ENCODE measurements around the gene CFAP100. TPM values are rescaled to one million over a fixed set of nuclear protein-coding genes. Genes with fewer than 3 reads are reported as not detected.

Gene CFAP100
- total RNA-seq, 2 experiments from 2014 or later, result not detected

- intact Hi-C loops (cut with micrococcal nuclease), result no loop called here
- no peak for DNase-seq
- Mint-ChIP-seq H3K36me3 (peaks cover 29% of the 10 kb centered on the region), H3K4me1 (ENCODE audit: low read depth) (no peaks in the 10 kb centered on the region), H3K4me3 (no peak overlapping the region), H3K9me3 (no peaks in the 10 kb centered on the region), H3K27me3 (no peaks in the 10 kb centered on the region), H3K27ac (no peak overlapping the region)
- ChIA-PET CTCF (no interaction called here), POLR2A (no interaction called here)
Observed at GRCh38 chr3:126439968-126440708, 45.4 kb downstream of the CFAP100 start.

GRCh38 chr3:126440709-126440995 lies 45.9 kb downstream of the CFAP100 start:
- ChIA-PET POLR2A (no interaction called here), CTCF (no interaction called here)
- intact Hi-C loops (cut with micrococcal nuclease), result no loop called here
- Mint-ChIP-seq H3K36me3 (peaks cover 25% of the 10 kb centered on the region), H3K9me3 (no peaks in the 10 kb centered on the region), H3K4me3 (no peak overlapping the region), H3K27ac (no peak overlapping the region), H3K4me1 (ENCODE audit: low read depth) (no peaks in the 10 kb centered on the region), H3K27me3 (no peaks in the 10 kb centered on the region)
- no peak for DNase-seq

- intact Hi-C loops (cut with micrococcal nuclease), result no loop called here
- no peak for DNase-seq
- Mint-ChIP-seq H3K4me1 (ENCODE audit: low read depth) (no peaks in the 10 kb centered on the region), H3K27me3 (no peaks in the 10 kb centered on the region), H3K4me3 (no peak overlapping the region), H3K27ac (no peak overlapping the region), H3K9me3 (no peaks in the 10 kb centered on the region), H3K36me3 (peaks cover 22% of the 10 kb centered on the region)
- ChIA-PET POLR2A (no interaction called here), CTCF (no interaction called here)
Observed at GRCh38 chr3:126441256-126441880, 46.7 kb downstream of the CFAP100 start.

- Mint-ChIP-seq H3K36me3 (peaks cover 18% of the 10 kb centered on the region), H3K4me3 (no peak overlapping the region), H3K4me1 (ENCODE audit: low read depth) (no peaks in the 10 kb centered on the region), H3K27me3 (no peaks in the 10 kb centered on the region), H3K27ac (no peak overlapping the region), H3K9me3 (no peaks in the 10 kb centered on the region)
- CTCF ChIA-PET, result no interaction called here
- intact Hi-C loops (cut with micrococcal nuclease), result no loop called here
- POLR2A ChIA-PET, result interaction anchor here (0.5 kb wide), 1 partner anchor 1435 kb away, joined by 4 read pairs; no protein-coding TSS in a partner anchor
- no peak for DNase-seq
Observed at GRCh38 chr3:126442094-126442855, 47.6 kb downstream of the CFAP100 start.

GRCh38 chr3:126442856-126443242 lies 48.1 kb downstream of the CFAP100 start:
- H3K27ac Mint-ChIP-seq, result no peak overlapping the region
- CTCF ChIA-PET, result no interaction called here

GRCh38 chr3:126445506-126445905 lies 50.8 kb downstream of the CFAP100 start:
- no peaks in the 10 kb centered on the region for H3K9me3 Mint-ChIP-seq
- DNase-seq, result no peak
- ChIA-PET CTCF (no interaction called here), POLR2A (no interaction called here)
- no peak overlapping the region for H3K4me3 Mint-ChIP-seq
- peaks cover 11% of the 10 kb centered on the region for H3K36me3 Mint-ChIP-seq
- H3K4me1 Mint-ChIP-seq (ENCODE audit: low read depth), result no peaks in the 10 kb centered on the region
- no peak overlapping the region for H3K27ac Mint-ChIP-seq
- no peaks in the 10 kb centered on the region for H3K27me3 Mint-ChIP-seq
- intact Hi-C loops (cut with micrococcal nuclease), result no loop called here

More at GRCh38 chr3:126442856-126443242, 48.1 kb downstream of the CFAP100 start:
- no peaks in the 10 kb centered on the region for H3K27me3 Mint-ChIP-seq
- no peaks in the 10 kb centered on the region for H3K4me1 Mint-ChIP-seq (ENCODE audit: low read depth)
- H3K36me3 Mint-ChIP-seq, result peaks cover 12% of the 10 kb centered on the region
- no peak for DNase-seq
- intact Hi-C loops (cut with micrococcal nuclease), result no loop called here
- POLR2A ChIA-PET, result no interaction called here
- no peak overlapping the region for H3K4me3 Mint-ChIP-seq
- H3K9me3 Mint-ChIP-seq, result no peaks in the 10 kb centered on the region

GRCh38 chr3:126446301-126446700 lies 51.6 kb downstream of the CFAP100 start:
- DNase-seq, result no peak
- ChIA-PET CTCF (no interaction called here), POLR2A (no interaction called here)
- Mint-ChIP-seq H3K4me1 (ENCODE audit: low read depth) (no peaks in the 10 kb centered on the region), H3K4me3 (no peak overlapping the region), H3K9me3 (no peaks in the 10 kb centered on the region), H3K36me3 (peaks cover 16% of the 10 kb centered on the region), H3K27ac (no peak overlapping the region), H3K27me3 (no peaks in the 10 kb centered on the region)
- intact Hi-C loops (cut with micrococcal nuclease), result no loop called here

- Mint-ChIP-seq H3K4me3 (no peak overlapping the region), H3K9me3 (no peaks in the 10 kb centered on the region), H3K27ac (no peak overlapping the region), H3K36me3 (peaks cover 20% of the 10 kb centered on the region), H3K4me1 (ENCODE audit: low read depth) (no peaks in the 10 kb centered on the region), H3K27me3 (no peaks in the 10 kb centered on the region)
- no peak for DNase-seq
- CTCF ChIA-PET, result no interaction called here
- POLR2A ChIA-PET, result no interaction called here
- intact Hi-C loops (cut with micrococcal nuclease), result no loop called here
Observed at GRCh38 chr3:126446791-126447190, 52.1 kb downstream of the CFAP100 start.

- Mint-ChIP-seq H3K4me3 (no peak overlapping the region), H3K27ac (no peak overlapping the region), H3K4me1 (ENCODE audit: low read depth) (no peaks in the 10 kb centered on the region), H3K9me3 (no peaks in the 10 kb centered on the region), H3K36me3 (peaks cover 22% of the 10 kb centered on the region), H3K27me3 (no peaks in the 10 kb centered on the region)
- ChIA-PET CTCF (no interaction called here), POLR2A (no interaction called here)
- DNase-seq, result no peak
- intact Hi-C loops (cut with micrococcal nuclease), result no loop called here
Observed at GRCh38 chr3:126447456-126448106, 52.9 kb downstream of the CFAP100 start.

- no peaks in the 10 kb centered on the region for H3K27me3 Mint-ChIP-seq
- DNase-seq, result no peak
- H3K36me3 Mint-ChIP-seq, result peaks cover 22% of the 10 kb centered on the region
- no peak overlapping the region for H3K4me3 Mint-ChIP-seq
- no peaks in the 10 kb centered on the region for H3K4me1 Mint-ChIP-seq (ENCODE audit: low read depth)
- no peak overlapping the region for H3K27ac Mint-ChIP-seq
- H3K9me3 Mint-ChIP-seq, result no peaks in the 10 kb centered on the region
- intact Hi-C loops (cut with micrococcal nuclease), result no loop called here
- ChIA-PET CTCF (no interaction called here), POLR2A (no interaction called here)
Observed at GRCh38 chr3:126448136-126448892, 53.6 kb downstream of the CFAP100 start.

- ChIA-PET POLR2A (no interaction called here), CTCF (no interaction called here)
- Mint-ChIP-seq H3K27ac (no peak overlapping the region), H3K27me3 (no peaks in the 10 kb centered on the region), H3K4me3 (no peak overlapping the region), H3K9me3 (no peaks in the 10 kb centered on the region), H3K4me1 (ENCODE audit: low read depth) (no peaks in the 10 kb centered on the region), H3K36me3 (peaks cover 22% of the 10 kb centered on the region)
- intact Hi-C loops (cut with micrococcal nuclease), result no loop called here
- DNase-seq, result no peak
Observed at GRCh38 chr3:126448893-126449180, 54.1 kb downstream of the CFAP100 start.

- Mint-ChIP-seq H3K36me3 (peaks cover 22% of the 10 kb centered on the region), H3K9me3 (no peaks in the 10 kb centered on the region), H3K4me3 (no peak overlapping the region), H3K27ac (no peak overlapping the region), H3K27me3 (no peaks in the 10 kb centered on the region), H3K4me1 (ENCODE audit: low read depth) (no peaks in the 10 kb centered on the region)
- POLR2A ChIA-PET, result no interaction called here
- CTCF ChIA-PET, result no interaction called here
- no peak for DNase-seq
- intact Hi-C loops (cut with micrococcal nuclease), result no loop called here
Observed at GRCh38 chr3:126449621-126450051, 54.9 kb downstream of the CFAP100 start.

All from activated CD4-positive, alpha-beta memory T cell treated with anti-CD3 and anti-CD28 coated beads for 36 hours (primary cell).